Middle frontal gyrus (tissue), 1 donor: ENCODE measurements around the gene BID.

ENCODE experiments used
- DNase-seq: peaks from one replicate; pipeline ENCODE4 v3.0.0-alpha.2; 2015; ENCODE audit warnings: low spot score; ENCODE audit errors: extremely low spot score

Gene BID

GRCh38 chr22:17738386-17739128 is 35.7 kb downstream of the BID start:
- no peak for DNase-seq

- no peak for DNase-seq
Measured at GRCh38 chr22:17734187-17734586, 40.1 kb downstream of the BID start.

GRCh38 chr22:17733466-17733865 is 40.8 kb downstream of the BID start:
- DNase-seq = no peak

- DNase-seq = no peak
Measured at GRCh38 chr22:17732251-17732854, 41.9 kb downstream of the BID start.

- DNase-seq = no peak
Measured at GRCh38 chr22:17729561-17729960, 44.7 kb downstream of the BID start.

GRCh38 chr22:17728786-17729185 is 45.5 kb downstream of the BID start:
- DNase-seq = no peak

GRCh38 chr22:17726928-17727897 is 47.1 kb downstream of the BID start:
- DNase-seq = no peak

- DNase-seq = no peak
Measured at GRCh38 chr22:17726006-17726927, 48.0 kb downstream of the BID start.

GRCh38 chr22:17725500-17725796 is 48.8 kb downstream of the BID start:
- no peak for DNase-seq

GRCh38 chr22:17724678-17725499 is 49.4 kb downstream of the BID start:
- no peak for DNase-seq

- DNase-seq = no peak
Measured at GRCh38 chr22:17724241-17724640, 50.0 kb downstream of the BID start.

- no peak for DNase-seq
Measured at GRCh38 chr22:17719911-17720310, 54.4 kb downstream of the BID start.

- DNase-seq = no peak
Measured at GRCh38 chr22:17717708-17718107, 56.6 kb downstream of the BID start.

- no peak for DNase-seq
Measured at GRCh38 chr22:17716529-17716928, 57.7 kb downstream of the BID start.

- DNase-seq = no peak
Measured at GRCh38 chr22:17712441-17712840, 61.8 kb downstream of the BID start.

GRCh38 chr22:17710023-17710422 is 64.2 kb downstream of the BID start:
- no peak for DNase-seq

GRCh38 chr22:17707526-17707925 is 66.7 kb downstream of the BID start:
- DNase-seq = no peak

GRCh38 chr22:17706947-17707346 is 67.3 kb downstream of the BID start:
- no peak for DNase-seq

GRCh38 chr22:17705951-17706900 is 68.0 kb downstream of the BID start:
- DNase-seq = no peak
